SJCRH30 (cell line): ENCODE data around the gene ESD. TPM values are rescaled to one million over a fixed set of nuclear protein-coding genes. Genes with fewer than 3 reads are reported as not detected.
"Not testable (repeated sequence)": the region's sequence is repeated elsewhere in the genome, so short reads cannot be mapped to it uniquely, and the experiment has no call there.

ENCODE experiments used
- DNase-seq, 2 experiments: peaks; one replicate each; pipeline ENCODE4 v3.0.0-alpha.2; 2015 to 2020
- H3K27ac ChIP-seq: fragments of 250-450 bp; sonication (Bioruptor Pico); 2 replicates; pipeline ENCODE4 v1.5.1; 2020; ENCODE audit warnings: mild to moderate bottlenecking, moderate library complexity
- H3K27me3 ChIP-seq: fragments of 250-450 bp; sonication (Bioruptor Pico); 2 replicates; pipeline ENCODE4 v1.5.1; 2020; ENCODE audit warnings: mild to moderate bottlenecking, moderate library complexity
- H3K36me3 ChIP-seq: fragments of 250-450 bp; sonication (Bioruptor Pico); 2 replicates; pipeline ENCODE4 v1.5.1; 2020; ENCODE audit warnings: mild to moderate bottlenecking, moderate library complexity
- H3K4me1 ChIP-seq: fragments of 250-450 bp; sonication (Bioruptor Pico); 2 replicates; pipeline ENCODE4 v1.5.1; 2020; ENCODE audit warnings: mild to moderate bottlenecking, moderate library complexity
- H3K4me3 ChIP-seq: fragments of 250-450 bp; sonication (Bioruptor Pico); 2 replicates; pipeline ENCODE4 v1.5.1; 2020; ENCODE audit warnings: mild to moderate bottlenecking, moderate library complexity
- H3K9me3 ChIP-seq: fragments of 250-450 bp; sonication (Bioruptor Pico); replicated peaks from 2 replicates; pipeline ENCODE4 v1.5.1; 2020; ENCODE audit warnings: mild to moderate bottlenecking, moderate library complexity
- total RNA-seq: library from RNA; depleted of rRNA; stranded (reverse); fragments of >200 nt; shearing (Covaris generic); gene quantifications from 2 replicates; pipeline ENCODE4 v1.2.3, GENCODE V29; 2014

Gene ESD
- total RNA-seq, 1 experiment from 2014 or later, result 138 TPM

DNA sequence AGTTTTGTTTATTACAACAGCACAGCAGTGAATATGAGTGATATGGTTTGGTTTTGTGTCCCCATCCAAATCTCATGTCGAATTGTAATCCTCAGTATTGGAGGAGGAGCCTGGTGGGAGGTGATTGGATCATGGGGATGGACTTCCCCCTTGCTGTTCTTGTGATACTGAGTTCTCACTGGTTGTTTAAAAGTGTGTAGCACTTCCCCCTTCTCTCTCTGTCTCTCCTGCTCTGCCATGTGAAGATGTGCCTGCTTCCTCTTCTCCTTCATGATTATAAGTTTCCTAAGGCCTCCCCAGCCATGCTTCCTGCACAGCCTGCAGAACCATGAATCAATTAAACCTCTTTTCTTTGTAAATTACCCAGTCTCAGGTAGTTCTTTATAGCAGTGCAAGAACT is 8.0 kb upstream of the ESD start:
- H3K4me3 ChIP-seq, H3K9me3 ChIP-seq, H3K36me3 ChIP-seq, DNase-seq, H3K27me3 ChIP-seq: not testable (repeated sequence)
- Histone ChIP-seq H3K4me1 (peaks cover 11% of the 10 kb centered on the region), H3K27ac (peak overlapping the region; percentile 66)

DNA sequence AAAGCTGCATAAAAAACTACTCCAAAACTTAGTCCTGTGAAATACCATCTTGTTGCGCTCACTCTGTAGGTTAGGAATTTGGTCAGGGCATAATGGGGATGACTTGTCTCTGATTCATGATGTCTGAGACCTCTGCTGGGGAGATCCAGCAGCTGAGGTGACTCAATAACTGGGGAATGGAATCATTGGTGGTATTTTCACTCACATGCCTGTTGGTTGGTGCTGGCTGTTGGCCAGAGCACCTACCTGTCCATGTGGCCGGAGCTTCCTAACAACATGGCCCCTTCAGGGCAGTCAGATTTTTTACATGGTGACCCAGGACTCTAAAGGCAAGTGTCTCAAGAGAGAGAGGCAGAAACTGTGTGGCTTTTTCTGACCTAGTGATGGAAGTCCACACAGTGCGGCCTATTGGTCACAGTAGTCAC is 7.4 kb upstream of the ESD start:
- Histone ChIP-seq H3K27ac (peak overlapping the region; percentile 66), H3K4me3 (no peak overlapping the region), H3K4me1 (peaks cover 11% of the 10 kb centered on the region), H3K36me3 (no peaks in the 10 kb centered on the region), H3K27me3 (no peaks in the 10 kb centered on the region; the same call in 1 of the 2 replicates), H3K9me3 (no peaks in the 10 kb centered on the region)
- peak; percentile 28 to 34 for DNase-seq

- no peaks in the 10 kb centered on the region for H3K9me3 ChIP-seq
- peaks cover 11% of the 10 kb centered on the region for H3K4me1 ChIP-seq
- H3K27me3 ChIP-seq, result no peaks in the 10 kb centered on the region; the same call in 1 of the 2 replicates
- peak overlapping the region; percentile 66 for H3K27ac ChIP-seq
- no peak overlapping the region for H3K4me3 ChIP-seq
- H3K36me3 ChIP-seq, result no peaks in the 10 kb centered on the region
- peak in 1 of 2 experiments; percentile 14 for DNase-seq
Observed at GRCh38 chr13:46803586-46803985, 6.6 kb upstream of the ESD start.

DNA sequence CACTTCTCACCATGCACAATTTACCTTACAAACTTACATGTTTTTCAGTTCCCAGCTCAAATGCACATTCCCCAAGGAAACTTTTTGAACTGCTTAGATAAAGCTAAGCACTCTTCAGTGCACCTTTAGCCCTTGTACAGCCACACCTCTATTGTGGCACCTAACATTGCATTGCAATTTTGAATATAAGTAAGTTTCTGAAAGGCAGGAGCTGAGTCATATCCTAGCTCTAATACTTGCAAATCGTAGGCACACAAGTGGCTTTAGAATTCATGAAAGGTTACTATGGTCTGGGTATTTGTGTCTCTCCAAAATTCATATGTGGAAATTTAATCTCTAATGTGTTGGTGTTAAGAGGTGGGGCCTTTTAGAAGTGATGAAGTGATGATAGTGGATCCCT is 4.9 kb upstream of the ESD start:
- no peak overlapping the region for H3K27ac ChIP-seq
- no peak overlapping the region for H3K4me3 ChIP-seq
- peaks cover 17% of the 10 kb centered on the region for H3K4me1 ChIP-seq
- no peak for DNase-seq
- no peaks in the 10 kb centered on the region for H3K36me3 ChIP-seq
- no peaks in the 10 kb centered on the region for H3K9me3 ChIP-seq
- H3K27me3 ChIP-seq, result no peaks in the 10 kb centered on the region; the same call in 1 of the 2 replicates

GRCh38 chr13:46799139-46799538 is 2.2 kb upstream of the ESD start:
- Histone ChIP-seq H3K4me3 (no peak overlapping the region), H3K9me3 (no peaks in the 10 kb centered on the region), H3K27ac (no peak overlapping the region), H3K36me3 (no peaks in the 10 kb centered on the region), H3K4me1 (peaks cover 15% of the 10 kb centered on the region), H3K27me3 (no peaks in the 10 kb centered on the region)
- DNase-seq, result no peak

DNA sequence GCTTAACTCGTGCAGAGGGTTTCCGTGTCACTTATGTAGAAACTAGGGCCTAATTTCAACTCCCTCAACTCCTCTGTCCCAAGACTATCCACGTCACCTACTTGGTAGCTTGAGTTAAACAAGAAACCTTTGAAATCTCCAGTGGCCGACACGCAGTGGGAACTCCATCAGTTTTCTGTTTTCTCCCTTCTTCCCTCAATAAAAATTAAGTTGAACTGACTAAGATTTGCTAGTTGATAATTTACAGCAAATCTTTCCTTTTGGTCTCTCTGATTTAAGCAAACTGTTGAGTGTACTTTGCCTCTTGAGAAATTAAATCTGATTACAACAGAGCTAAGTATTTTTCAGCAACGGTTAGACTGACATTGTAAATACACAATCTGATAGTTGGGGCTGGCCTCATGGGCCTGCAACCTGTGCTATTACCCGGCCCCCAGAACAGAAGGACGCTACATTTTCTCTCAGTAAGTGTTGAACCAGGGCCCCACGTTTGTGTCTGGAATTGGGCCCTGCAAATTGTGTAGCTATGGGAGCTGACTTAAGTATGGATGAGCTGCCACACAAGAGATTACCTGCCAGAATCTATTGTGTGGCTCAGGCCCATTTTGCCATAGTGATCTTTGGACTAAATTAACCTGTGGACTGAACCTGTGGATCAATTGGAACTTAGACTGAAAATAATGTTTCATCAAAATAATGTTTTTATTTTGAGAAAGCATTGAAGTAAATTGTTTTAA is 708 bp upstream of the ESD start:
- peak in 1 of 2 experiments; percentile 22 for DNase-seq

GRCh38 chr13:46796129-46796514 is 839 bp downstream of the ESD start:
- Histone ChIP-seq H3K27ac (peak overlapping the region; percentile 84; the same call in 1 of the 2 replicates), H3K4me1 (peaks cover 7% of the 10 kb centered on the region), H3K4me3 (peak overlapping the region; percentile 89), H3K27me3 (no peaks in the 10 kb centered on the region), H3K9me3 (no peaks in the 10 kb centered on the region), H3K36me3 (peaks cover 12% of the 10 kb centered on the region)
- no peak for DNase-seq

More for the DNA sequence above, 708 bp upstream of the ESD start:
- no peaks in the 10 kb centered on the region for H3K9me3 ChIP-seq
- H3K4me3 ChIP-seq, result peak overlapping the region; percentile 89
- H3K36me3 ChIP-seq, result no peaks in the 10 kb centered on the region
- H3K27ac ChIP-seq, result peak overlapping the region; percentile 84
- peaks cover 7% of the 10 kb centered on the region for H3K4me1 ChIP-seq
- no peaks in the 10 kb centered on the region for H3K27me3 ChIP-seq

GRCh38 chr13:46795321-46795720 is 1.6 kb downstream of the ESD start:
- H3K4me3 ChIP-seq, result no peak overlapping the region
- no peak for DNase-seq

GRCh38 chr13:46783504-46783903 is 13.5 kb downstream of the ESD start:
- H3K4me3 ChIP-seq, result no peak overlapping the region
- peaks cover 79% of the 10 kb centered on the region for H3K36me3 ChIP-seq
- DNase-seq, result no peak
- no peaks in the 10 kb centered on the region for H3K4me1 ChIP-seq
- no peaks in the 10 kb centered on the region for H3K9me3 ChIP-seq
- H3K27ac ChIP-seq, result no peak overlapping the region
- H3K27me3 ChIP-seq, result no peaks in the 10 kb centered on the region

More at GRCh38 chr13:46795321-46795720, 1.6 kb downstream of the ESD start:
- Histone ChIP-seq H3K27ac (no peak overlapping the region), H3K4me1 (peaks cover 7% of the 10 kb centered on the region), H3K9me3 (no peaks in the 10 kb centered on the region), H3K36me3 (peaks cover 18% of the 10 kb centered on the region), H3K27me3 (no peaks in the 10 kb centered on the region)

DNA sequence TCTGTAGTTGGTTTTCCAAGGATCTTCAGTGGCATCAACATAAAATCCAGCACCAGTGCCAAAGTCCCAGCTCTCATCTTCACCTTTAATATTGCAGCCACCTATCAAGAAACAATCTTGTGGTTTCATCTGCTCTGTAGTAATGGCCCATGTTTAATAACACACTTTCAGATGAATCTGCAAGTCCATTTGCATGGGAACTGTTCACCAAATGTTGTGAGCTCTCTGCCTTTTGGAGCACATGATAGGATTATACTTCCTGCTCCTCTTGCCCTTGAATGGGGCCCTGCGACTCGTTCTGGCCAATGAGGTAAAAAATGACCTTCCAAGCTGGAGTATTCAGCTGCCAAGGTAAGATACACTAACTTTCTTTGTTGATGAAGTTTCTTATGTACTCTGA is 14.3 kb downstream of the ESD start:
- Histone ChIP-seq H3K9me3 (no peaks in the 10 kb centered on the region), H3K4me1 (no peaks in the 10 kb centered on the region), H3K36me3 (peaks cover 76% of the 10 kb centered on the region), H3K27ac (no peak overlapping the region), H3K4me3 (no peak overlapping the region), H3K27me3 (no peaks in the 10 kb centered on the region)
- no peak for DNase-seq

- no peak overlapping the region for H3K4me3 ChIP-seq
- H3K27ac ChIP-seq, result no peak overlapping the region
- H3K36me3 ChIP-seq, result peaks cover 77% of the 10 kb centered on the region
- H3K9me3 ChIP-seq, result no peaks in the 10 kb centered on the region
- DNase-seq, result no peak
- no peaks in the 10 kb centered on the region for H3K27me3 ChIP-seq
- no peaks in the 10 kb centered on the region for H3K4me1 ChIP-seq
Observed at GRCh38 chr13:46782066-46782465, 14.9 kb downstream of the ESD start.

- no peak overlapping the region for H3K27ac ChIP-seq
- H3K9me3 ChIP-seq, result no peaks in the 10 kb centered on the region
- H3K4me3 ChIP-seq, result no peak overlapping the region
- H3K4me1 ChIP-seq, result no peaks in the 10 kb centered on the region
- no peak for DNase-seq
- peaks cover 80% of the 10 kb centered on the region for H3K36me3 ChIP-seq
- no peaks in the 10 kb centered on the region for H3K27me3 ChIP-seq
Observed at GRCh38 chr13:46778890-46779289, 18.1 kb downstream of the ESD start.

GRCh38 chr13:46778095-46778494 is 18.9 kb downstream of the ESD start:
- Histone ChIP-seq H3K27ac (no peak overlapping the region), H3K36me3 (peaks cover 83% of the 10 kb centered on the region), H3K9me3 (no peaks in the 10 kb centered on the region), H3K4me3 (no peak overlapping the region), H3K4me1 (no peaks in the 10 kb centered on the region), H3K27me3 (no peaks in the 10 kb centered on the region)
- DNase-seq, result no peak

GRCh38 chr13:46775385-46776107 is 21.4 kb downstream of the ESD start:
- no peak for DNase-seq
- no peak overlapping the region for H3K27ac ChIP-seq
- H3K36me3 ChIP-seq, result peaks cover 79% of the 10 kb centered on the region
- H3K9me3 ChIP-seq, result no peaks in the 10 kb centered on the region
- no peaks in the 10 kb centered on the region for H3K27me3 ChIP-seq
- no peaks in the 10 kb centered on the region for H3K4me1 ChIP-seq
- no peak overlapping the region for H3K4me3 ChIP-seq

DNA sequence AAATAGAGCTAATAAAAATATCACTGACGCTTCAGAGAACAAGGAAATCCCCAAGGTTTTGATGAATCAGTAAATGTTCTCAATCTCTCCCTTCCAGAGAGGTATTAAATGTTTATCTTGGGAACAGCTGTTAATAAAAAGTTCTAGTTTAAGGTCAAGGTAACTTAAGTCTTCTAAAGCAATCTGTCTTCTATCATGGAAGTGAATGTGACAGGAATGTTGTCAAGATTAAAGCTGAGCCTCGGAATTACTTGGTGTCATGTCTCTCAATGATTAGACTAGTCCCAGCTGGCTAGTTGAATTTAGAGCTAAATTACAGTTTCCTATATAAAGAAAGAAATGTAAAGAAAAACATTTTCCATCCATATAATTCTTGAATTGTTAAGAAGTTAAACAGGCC is 23.4 kb downstream of the ESD start:
- Histone ChIP-seq H3K27me3 (no peaks in the 10 kb centered on the region), H3K36me3 (peaks cover 68% of the 10 kb centered on the region), H3K27ac (no peak overlapping the region), H3K9me3 (no peaks in the 10 kb centered on the region), H3K4me3 (no peak overlapping the region), H3K4me1 (no peaks in the 10 kb centered on the region)
- DNase-seq, result no peak
